ENCODE data around the gene CCDC187. TPM values are rescaled to one million over a fixed set of nuclear protein-coding genes. Genes with fewer than 3 reads are reported as not detected.
A peak's percentile ranks its signal among the peaks of the same experiment; 100 is the strongest.

CCDC187 gene
- total and polyA plus RNA-seq, 2 of the 8 experiments (the other 6 are each of a cell fraction or from before 2014, with no cell fraction given): 0.02 TPM; not detected in 1

GRCh38 chr9:136333045-136333444, 29.2 kb upstream of the CCDC187 start:
- H3K23ac ChIP-seq (ENCODE audit: insufficient read length): no peak overlapping the region
- H3K56ac ChIP-seq (replicated peaks; ENCODE audit: insufficient read length, low read depth, low read length): no peak overlapping the region
- H4K91ac ChIP-seq (replicated peaks; ENCODE audit: insufficient read length, low read length): no peak overlapping the region
- H4K8ac ChIP-seq (ENCODE audit: extremely low read depth, insufficient read depth, low read length): no peak overlapping the region
- H2BK20ac ChIP-seq (ENCODE audit: low read length): no peak overlapping the region
- no peak overlapping the region for H3K4ac ChIP-seq (replicated peaks; ENCODE audit: insufficient read length, low read depth, low read length)
- POLR2A ChIA-PET (ENCODE audit: partially characterized antibody): interaction anchor here (0.7 to 1.8 kb wide), 2 partner anchors 11 to 76 kb away, joined by 4 to 7 read pairs; no protein-coding TSS in a partner anchor
- H3K18ac ChIP-seq (ENCODE audit: extremely low read depth, low read length): no peak overlapping the region
- CTCF ChIA-PET (ENCODE audit: partially characterized antibody): interaction anchor here (0.8 to 3.7 kb wide), 2 partner anchors 20 to 87 kb away, joined by 3 to 20 read pairs; partner anchors contain the start of gene QSOX2
- WGBS, 2 experiments (ENCODE audit: extremely low coverage in 1 of 2, insufficient coverage in 1 of 2, insufficient read length in 1 of 2, insufficient replicate concordance in 2 of 2, low coverage in 1 of 2, low lambda C conversion rate in 2 of 2, missing lambda C conversion rate in 1 of 2): 88% methylated on average over 12 of the region's 12 CpGs; no CpG with 5 or more reads in 1 of the 2 experiments
- no peak for DNase-seq (ENCODE audit: low read depth in 1 of 2, low spot score in 2 of 2)
- no peak overlapping the region for H2BK15ac ChIP-seq (ENCODE audit: low read length)
- no peak overlapping the region for H3K27ac ChIP-seq (ENCODE audit: low read depth, low read length)
- no peak overlapping the region for H3K4me3 ChIP-seq (ENCODE audit: extremely low read depth in 1 of 4, insufficient read depth in 2 of 4, low read depth in 3 of 4, low read length in 4 of 4)
- TF ChIP-seq NANOG (IDR thresholded peaks at IDR 0.05; ENCODE audit: insufficient read depth, low read depth, low read length, poor library complexity, severe bottlenecking): no peak
- peak overlapping the region; percentile 21; the same call in 1 of the 2 replicates for H2BK5ac ChIP-seq (ENCODE audit: low read depth, low read length)
- no peak overlapping the region for H2BK12ac ChIP-seq (ENCODE audit: low read depth, low read length)
- H4K5ac ChIP-seq (ENCODE audit: insufficient read length, low read depth, low read length): no peak overlapping the region
- H2AK5ac ChIP-seq (ENCODE audit: low read depth, low read length): no peak overlapping the region
- H3K79me1 ChIP-seq (ENCODE audit: low read depth, low read length): 0 out of 2 replicates have a peak, but pooled peaks cover 2% of the 10 kb centered on the region
- H3K4me1 ChIP-seq (replicated peaks in 1 of 4; ENCODE audit: control insufficient read depth in 3 of 4, insufficient read depth in 4 of 4, low read length in 3 of 4): peaks cover 0 to 15% (median 5%) of the 10 kb centered on the region in 4 experiments; a peak in 5 of 7 replicates
- no peaks in the 10 kb centered on the region for H3K79me2 ChIP-seq (ENCODE audit: control insufficient read depth in 1 of 2, insufficient read depth in 2 of 2, low read length in 2 of 2)
- no peak overlapping the region for H3K4me2 ChIP-seq (ENCODE audit: insufficient read depth in 1 of 2, low read depth in 2 of 2, low read length in 2 of 2)
- FAIRE-seq: no peak
- peaks cover 0 to 4% (median 0%) of the 10 kb centered on the region in 4 experiments; a peak in 2 of 8 replicates for H3K36me3 ChIP-seq (ENCODE audit: control insufficient read depth in 2 of 4, insufficient read depth in 4 of 4, low read length in 3 of 4)
- H4K20me1 ChIP-seq (replicated peaks in 1 of 2; ENCODE audit: control insufficient read depth in 1 of 2, insufficient read depth in 2 of 2, low read length in 2 of 2): peaks cover 0 to 8% of the 10 kb centered on the region in 2 experiments
- H3K23me2 ChIP-seq (ENCODE audit: low read depth, low read length): peaks cover 2% of the 10 kb centered on the region; the same call in 1 of the 2 replicates
- no peaks in the 10 kb centered on the region for H3K27me3 ChIP-seq (replicated peaks in 1 of 4; ENCODE audit: control insufficient read depth in 3 of 4, extremely low read depth in 1 of 4, insufficient read depth in 3 of 4, low read length in 3 of 4)
- H3K9ac ChIP-seq (replicated peaks in 1 of 4; ENCODE audit: extremely low read depth in 1 of 4, low read depth in 3 of 4, low read length in 3 of 4): no peak overlapping the region
- H3K9me3 ChIP-seq (ENCODE audit: insufficient read depth in 2 of 2, low read depth in 1 of 2, low read length in 1 of 2): no peaks in the 10 kb centered on the region
- no peak overlapping the region for H3K14ac ChIP-seq (ENCODE audit: insufficient read length)
- no peak overlapping the region for H2AFZ ChIP-seq (ENCODE audit: low read length)
- H2BK120ac ChIP-seq (replicated peaks; ENCODE audit: low read depth, low read length): no peak overlapping the region
